Measurements from ENCODE around the gene TCFL5.

TCFL5 gene

GRCh38 chr20:62884556-62884955, 22.9 kb upstream of the TCFL5 start:
- Histone ChIP-seq H3K36me3 (ENCODE audit: insufficient read depth) (no peaks in the 10 kb centered on the region), H3K79me2 (ENCODE audit: insufficient read depth, low read depth) (no peaks in the 10 kb centered on the region), H3K27me3 (ENCODE audit: insufficient read depth, low read depth) (no peaks in the 10 kb centered on the region), H2AFZ (ENCODE audit: low read depth) (no peak overlapping the region), H3K9ac (no peak overlapping the region), H4K20me1 (ENCODE audit: insufficient read depth) (no peaks in the 10 kb centered on the region), H3K4me1 (ENCODE audit: low read depth, poor library complexity, severe bottlenecking) (peaks cover 56% of the 10 kb centered on the region), H3K4me3 (IDR thresholded peaks at IDR 0.05; ENCODE audit: insufficient read depth, low read depth, low read length) (no peak overlapping the region), H3K4me2 (peak overlapping the region; percentile 74; the same call in 1 of the 2 replicates), H3K27ac (no peak overlapping the region; the same call in 1 of the 2 replicates)
- TF ChIP-seq, protein P1, sequence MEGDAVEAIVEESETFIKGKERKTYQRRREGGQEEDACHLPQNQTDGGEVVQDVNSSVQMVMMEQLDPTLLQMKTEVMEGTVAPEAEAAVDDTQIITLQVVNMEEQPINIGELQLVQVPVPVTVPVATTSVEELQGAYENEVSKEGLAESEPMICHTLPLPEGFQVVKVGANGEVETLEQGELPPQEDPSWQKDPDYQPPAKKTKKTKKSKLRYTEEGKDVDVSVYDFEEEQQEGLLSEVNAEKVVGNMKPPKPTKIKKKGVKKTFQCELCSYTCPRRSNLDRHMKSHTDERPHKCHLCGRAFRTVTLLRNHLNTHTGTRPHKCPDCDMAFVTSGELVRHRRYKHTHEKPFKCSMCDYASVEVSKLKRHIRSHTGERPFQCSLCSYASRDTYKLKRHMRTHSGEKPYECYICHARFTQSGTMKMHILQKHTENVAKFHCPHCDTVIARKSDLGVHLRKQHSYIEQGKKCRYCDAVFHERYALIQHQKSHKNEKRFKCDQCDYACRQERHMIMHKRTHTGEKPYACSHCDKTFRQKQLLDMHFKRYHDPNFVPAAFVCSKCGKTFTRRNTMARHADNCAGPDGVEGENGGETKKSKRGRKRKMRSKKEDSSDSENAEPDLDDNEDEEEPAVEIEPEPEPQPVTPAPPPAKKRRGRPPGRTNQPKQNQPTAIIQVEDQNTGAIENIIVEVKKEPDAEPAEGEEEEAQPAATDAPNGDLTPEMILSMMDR (conservative IDR thresholded peaks at IDR 0.05; ENCODE audit: low read depth, low read length) = no peak

GRCh38 chr20:62882426-62882825, 20.8 kb upstream of the TCFL5 start:
- Histone ChIP-seq H3K79me2 (ENCODE audit: insufficient read depth, low read depth) (no peaks in the 10 kb centered on the region), H3K36me3 (ENCODE audit: insufficient read depth) (no peaks in the 10 kb centered on the region), H3K27me3 (ENCODE audit: insufficient read depth, low read depth) (no peaks in the 10 kb centered on the region), H3K9ac (no peak overlapping the region), H4K20me1 (ENCODE audit: insufficient read depth) (no peaks in the 10 kb centered on the region), H2AFZ (ENCODE audit: low read depth) (no peak overlapping the region), H3K4me3 (IDR thresholded peaks at IDR 0.05; ENCODE audit: insufficient read depth, low read depth, low read length) (no peak overlapping the region), H3K4me2 (no peak overlapping the region), H3K27ac (no peak overlapping the region), H3K4me1 (ENCODE audit: low read depth, poor library complexity, severe bottlenecking) (peaks cover 36% of the 10 kb centered on the region)
- TF ChIP-seq, protein P1 (conservative IDR thresholded peaks at IDR 0.05; ENCODE audit: low read depth, low read length) = no peak

GRCh38 chr20:62881662-62882395, 20.2 kb upstream of the TCFL5 start:
- H3K36me3 ChIP-seq (ENCODE audit: insufficient read depth) = no peaks in the 10 kb centered on the region
- H3K9ac ChIP-seq = no peak overlapping the region
- no peak overlapping the region for H3K27ac ChIP-seq
- H3K79me2 ChIP-seq (ENCODE audit: insufficient read depth, low read depth) = no peaks in the 10 kb centered on the region
- no peaks in the 10 kb centered on the region for H3K27me3 ChIP-seq (ENCODE audit: insufficient read depth, low read depth)
- H3K4me3 ChIP-seq (IDR thresholded peaks at IDR 0.05; ENCODE audit: insufficient read depth, low read depth, low read length) = no peak overlapping the region
- TF ChIP-seq, protein P1 (conservative IDR thresholded peaks at IDR 0.05; ENCODE audit: low read depth, low read length) = no peak
- H3K4me1 ChIP-seq (ENCODE audit: low read depth, poor library complexity, severe bottlenecking) = peaks cover 30% of the 10 kb centered on the region
- no peak overlapping the region for H2AFZ ChIP-seq (ENCODE audit: low read depth)
- no peak overlapping the region for H3K4me2 ChIP-seq
- H4K20me1 ChIP-seq (ENCODE audit: insufficient read depth) = no peaks in the 10 kb centered on the region

GRCh38 chr20:62880935-62881661, 19.5 kb upstream of the TCFL5 start:
- TF ChIP-seq, protein P1 (conservative IDR thresholded peaks at IDR 0.05; ENCODE audit: low read depth, low read length) = no peak
- Histone ChIP-seq H3K27ac (no peak overlapping the region), H3K4me1 (ENCODE audit: low read depth, poor library complexity, severe bottlenecking) (peaks cover 23% of the 10 kb centered on the region), H3K36me3 (ENCODE audit: insufficient read depth) (no peaks in the 10 kb centered on the region), H3K4me3 (IDR thresholded peaks at IDR 0.05; ENCODE audit: insufficient read depth, low read depth, low read length) (no peak overlapping the region), H4K20me1 (ENCODE audit: insufficient read depth) (no peaks in the 10 kb centered on the region), H3K9ac (no peak overlapping the region), H3K27me3 (ENCODE audit: insufficient read depth, low read depth) (no peaks in the 10 kb centered on the region), H3K4me2 (no peak overlapping the region), H3K79me2 (ENCODE audit: insufficient read depth, low read depth) (no peaks in the 10 kb centered on the region), H2AFZ (ENCODE audit: low read depth) (no peak overlapping the region)
